ENCODE measurements around the gene USP7. TPM values are rescaled to one million over a fixed set of nuclear protein-coding genes. Genes with fewer than 3 reads are reported as not detected.
A peak's percentile ranks its signal among the peaks of the same experiment; 100 is the strongest.

Gene USP7
- total and polyA plus RNA-seq, 2 experiments from 2014 or later = 38.0 to 40.8 TPM

DNA sequence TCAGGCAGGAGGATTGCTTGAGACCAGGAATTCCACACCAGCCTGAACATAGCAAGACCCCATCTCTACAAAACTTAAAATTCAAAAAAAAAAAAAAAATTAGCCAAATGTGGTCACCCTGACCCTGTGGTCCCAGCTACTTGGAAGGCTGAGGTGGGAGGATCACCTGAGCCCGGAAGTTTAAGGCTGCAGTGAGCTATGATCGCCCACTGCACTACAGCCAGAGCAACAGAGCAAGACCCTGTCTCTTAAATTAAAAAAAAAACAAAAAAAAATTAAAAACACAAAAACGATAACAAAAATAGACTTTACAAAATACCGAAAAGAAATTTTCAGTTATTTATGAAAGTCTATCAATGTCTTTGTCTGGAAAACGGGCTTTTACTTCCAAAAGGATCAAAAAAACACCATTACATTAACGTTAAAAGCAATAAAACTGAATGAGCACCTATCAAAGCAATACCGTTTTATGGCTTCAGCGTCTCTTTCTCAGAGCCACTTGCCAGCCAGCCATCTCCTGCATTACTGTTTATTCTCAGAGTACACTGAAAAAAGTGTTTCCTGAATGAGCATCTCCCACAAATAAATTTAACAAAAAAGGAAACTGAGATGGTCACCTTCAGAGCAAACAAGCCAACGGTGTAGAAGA is 6.1 kb downstream of the USP7 start:
- no peaks in the 10 kb centered on the region for H3K9me3 ChIP-seq (ENCODE audit: low read depth)
- H3K27me3 ChIP-seq = no peaks in the 10 kb centered on the region
- no peak overlapping the region for H2AFZ ChIP-seq
- H3K4me2 ChIP-seq = peak overlapping the region; percentile 96
- H3K9me2 ChIP-seq (replicated peaks; ENCODE audit: insufficient read depth) = no peaks in the 10 kb centered on the region
- no peak overlapping the region for H3K4me3 ChIP-seq
- H3K4me1 ChIP-seq (ENCODE audit: insufficient read depth) = peaks cover 64% of the 10 kb centered on the region
- peaks cover 94% of the 10 kb centered on the region for H4K20me1 ChIP-seq (ENCODE audit: insufficient read depth, poor library complexity, severe bottlenecking)
- no peaks in the 10 kb centered on the region for H3K36me3 ChIP-seq (replicated peaks; ENCODE audit: insufficient read depth, low read depth)
- H3K79me2 ChIP-seq = peaks cover 94% of the 10 kb centered on the region
- TF ChIP-seq EZH2phosphoT487 (IDR thresholded peaks at IDR 0.05; ENCODE audit: low read depth, severe bottlenecking, unreplicated experiment) (no peak), EZH2 (IDR thresholded peaks at IDR 0.05; ENCODE audit: borderline replicate concordance) (no peak)
- TF ChIP-seq, protein P1, sequence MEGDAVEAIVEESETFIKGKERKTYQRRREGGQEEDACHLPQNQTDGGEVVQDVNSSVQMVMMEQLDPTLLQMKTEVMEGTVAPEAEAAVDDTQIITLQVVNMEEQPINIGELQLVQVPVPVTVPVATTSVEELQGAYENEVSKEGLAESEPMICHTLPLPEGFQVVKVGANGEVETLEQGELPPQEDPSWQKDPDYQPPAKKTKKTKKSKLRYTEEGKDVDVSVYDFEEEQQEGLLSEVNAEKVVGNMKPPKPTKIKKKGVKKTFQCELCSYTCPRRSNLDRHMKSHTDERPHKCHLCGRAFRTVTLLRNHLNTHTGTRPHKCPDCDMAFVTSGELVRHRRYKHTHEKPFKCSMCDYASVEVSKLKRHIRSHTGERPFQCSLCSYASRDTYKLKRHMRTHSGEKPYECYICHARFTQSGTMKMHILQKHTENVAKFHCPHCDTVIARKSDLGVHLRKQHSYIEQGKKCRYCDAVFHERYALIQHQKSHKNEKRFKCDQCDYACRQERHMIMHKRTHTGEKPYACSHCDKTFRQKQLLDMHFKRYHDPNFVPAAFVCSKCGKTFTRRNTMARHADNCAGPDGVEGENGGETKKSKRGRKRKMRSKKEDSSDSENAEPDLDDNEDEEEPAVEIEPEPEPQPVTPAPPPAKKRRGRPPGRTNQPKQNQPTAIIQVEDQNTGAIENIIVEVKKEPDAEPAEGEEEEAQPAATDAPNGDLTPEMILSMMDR (IDR thresholded peaks at IDR 0.05; ENCODE audit: poor library complexity) = no peak
- 65% methylated on average over 9 of the region's 9 CpGs for WGBS (ENCODE audit: low lambda C conversion rate, missing lambda C conversion rate)
- no peak for DNase-seq (ENCODE audit: low spot score)
- peak overlapping the region; percentile 17 for H3K27ac ChIP-seq

- no peak overlapping the region for H2AFZ ChIP-seq
- no peaks in the 10 kb centered on the region for H3K9me2 ChIP-seq (replicated peaks; ENCODE audit: insufficient read depth)
- H3K27me3 ChIP-seq = no peaks in the 10 kb centered on the region
- H3K79me2 ChIP-seq = peaks cover 94% of the 10 kb centered on the region
- TF ChIP-seq, protein P1 (IDR thresholded peaks at IDR 0.05; ENCODE audit: poor library complexity) = no peak
- TF ChIP-seq EZH2 (IDR thresholded peaks at IDR 0.05; ENCODE audit: borderline replicate concordance) = no peak
- TF ChIP-seq EZH2phosphoT487 (IDR thresholded peaks at IDR 0.05; ENCODE audit: low read depth, severe bottlenecking, unreplicated experiment) = no peak
- H3K36me3 ChIP-seq (replicated peaks; ENCODE audit: insufficient read depth, low read depth) = no peaks in the 10 kb centered on the region
- 73% methylated on average over 2 of the region's 2 CpGs for WGBS (ENCODE audit: low lambda C conversion rate, missing lambda C conversion rate)
- H3K27ac ChIP-seq = no peak overlapping the region
- no peak overlapping the region for H3K4me2 ChIP-seq
- H3K9me3 ChIP-seq (ENCODE audit: low read depth) = no peaks in the 10 kb centered on the region
- DNase-seq (ENCODE audit: low spot score) = no peak
- no peak overlapping the region for H3K4me3 ChIP-seq
- H3K4me1 ChIP-seq (ENCODE audit: insufficient read depth) = peaks cover 67% of the 10 kb centered on the region
- H4K20me1 ChIP-seq (ENCODE audit: insufficient read depth, poor library complexity, severe bottlenecking) = peaks cover 94% of the 10 kb centered on the region
Observed at GRCh38 chr16:8957063-8957397, 6.7 kb downstream of the USP7 start.

DNA sequence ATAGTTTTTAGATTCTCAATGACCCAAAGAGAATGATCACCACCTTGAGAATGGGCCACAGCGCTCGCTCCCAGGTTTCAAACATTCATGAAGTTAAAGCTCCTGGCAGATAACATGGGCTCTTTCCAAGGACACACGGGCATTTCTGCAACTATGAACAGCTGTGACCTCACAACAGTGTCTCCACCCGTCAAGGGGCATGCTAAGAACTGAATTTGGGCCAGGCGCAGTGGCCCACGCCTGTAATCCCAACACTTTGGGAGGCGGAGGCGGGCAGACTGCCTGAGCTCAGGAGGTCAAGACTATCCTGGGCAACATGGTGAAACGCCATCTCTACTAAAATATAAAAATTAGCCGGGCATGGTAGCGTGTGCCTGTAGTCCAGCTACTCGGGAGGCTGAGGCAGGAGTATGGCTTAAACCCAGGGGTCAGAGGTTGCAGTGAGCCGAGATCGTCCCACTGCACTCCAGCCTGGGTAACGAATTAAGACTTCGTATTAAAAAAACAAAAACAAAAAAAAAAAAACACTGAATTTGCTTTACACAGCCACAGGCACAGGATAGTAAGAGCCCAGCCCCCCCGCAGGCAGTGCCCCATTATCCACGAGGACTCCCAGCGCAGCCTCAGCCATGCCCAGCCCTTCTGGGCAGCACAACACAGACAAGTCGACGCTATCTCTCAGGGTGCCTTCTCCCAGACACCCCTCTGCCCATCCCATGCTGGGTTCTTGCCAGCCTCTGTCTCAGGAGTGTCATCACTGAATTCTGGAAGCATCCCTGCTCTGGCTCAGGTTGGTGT is 7.2 kb downstream of the USP7 start:
- Histone ChIP-seq H3K4me2 (no peak overlapping the region), H4K20me1 (ENCODE audit: insufficient read depth, poor library complexity, severe bottlenecking) (peaks cover 94% of the 10 kb centered on the region)

More for the DNA sequence above, 7.2 kb downstream of the USP7 start:
- DNase-seq (ENCODE audit: low spot score) = no peak
- H3K36me3 ChIP-seq (replicated peaks; ENCODE audit: insufficient read depth, low read depth) = no peaks in the 10 kb centered on the region
- no peaks in the 10 kb centered on the region for H3K27me3 ChIP-seq
- no peak overlapping the region for H3K27ac ChIP-seq
- H2AFZ ChIP-seq = no peak overlapping the region
- WGBS (ENCODE audit: low lambda C conversion rate, missing lambda C conversion rate) = 92% methylated on average over 20 of the region's 21 CpGs
- no peaks in the 10 kb centered on the region for H3K9me2 ChIP-seq (replicated peaks; ENCODE audit: insufficient read depth)
- no peak overlapping the region for H3K4me3 ChIP-seq
- peaks cover 94% of the 10 kb centered on the region for H3K79me2 ChIP-seq
- TF ChIP-seq, protein P1 (IDR thresholded peaks at IDR 0.05; ENCODE audit: poor library complexity) = no peak
- TF ChIP-seq EZH2 (IDR thresholded peaks at IDR 0.05; ENCODE audit: borderline replicate concordance) (no peak), EZH2phosphoT487 (IDR thresholded peaks at IDR 0.05; ENCODE audit: low read depth, severe bottlenecking, unreplicated experiment) (no peak)
- no peaks in the 10 kb centered on the region for H3K9me3 ChIP-seq (ENCODE audit: low read depth)
- peaks cover 67% of the 10 kb centered on the region for H3K4me1 ChIP-seq (ENCODE audit: insufficient read depth)

Measured in hepatocyte (in vitro differentiated cells).